Measurements from ENCODE around the gene AGBL3.

DNA sequence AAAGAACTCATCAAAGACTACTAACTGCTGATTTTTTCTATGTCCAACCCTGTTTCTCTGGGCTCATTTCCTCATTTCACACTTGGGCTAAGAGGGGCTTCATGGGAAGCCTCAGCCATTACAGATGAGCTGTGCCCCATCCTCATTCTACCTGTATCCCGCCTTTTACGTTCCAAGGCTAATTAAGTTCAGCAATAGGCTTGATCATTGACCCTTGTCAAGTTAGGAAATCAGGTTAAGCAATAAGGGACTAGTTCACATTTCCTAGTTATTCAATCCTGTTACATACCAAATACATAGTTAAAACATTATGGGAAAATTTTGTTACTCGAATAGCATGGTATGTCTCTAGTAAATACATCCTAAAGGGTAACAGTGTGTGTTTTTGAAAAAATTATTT, 29.3 kb upstream of the AGBL3 start:
- TF ChIP-seq POLR2A (IDR thresholded peaks at IDR 0.05) = no peak
- TF ChIP-seq CTCF (IDR thresholded peaks at IDR 0.05) = no peak
- TF ChIP-seq POLR2AphosphoS5 (IDR thresholded peaks at IDR 0.05) = no peak
- TF ChIP-seq EP300 (IDR thresholded peaks at IDR 0.05) = no peak

Data from suprapubic skin (tissue), 4 donors.